Endothelial cell of umbilical vein (primary cell): Measurements from ENCODE around the gene CACNG5. TPM values are rescaled to one million over a fixed set of nuclear protein-coding genes. Genes with fewer than 3 reads are reported as not detected.

ENCODE experiments used
- BruUV-seq: library from RNA; stranded (reverse); fragments of 400-500 nt; replicated peaks from 2 replicates; lab custom pipeline; 2021; lab: Mats Ljungman, UMichigan
- CTCF ChIA-PET: fragments of 300-600, 350-600 bp; sonication (Branson Sonifier 250); formaldehyde crosslinking; loops from one replicate; lab custom pipeline; 2021; ENCODE audit warnings: antibody characterized with exemption, inconsistent platforms; lab: Charles Lee
- POLR2A ChIA-PET: fragments of 300-600, 350-600 bp; sonication (Branson Sonifier 250); formaldehyde crosslinking; loops from one replicate; lab custom pipeline; 2021; ENCODE audit warnings: antibody characterized with exemption, inconsistent platforms; lab: Charles Lee
- DNase-seq: peaks from one replicate; pipeline ENCODE4 v3.0.0-alpha.2; 2011; ENCODE audit warnings: low read depth, low spot score
- FAIRE-seq: peaks from 2 replicates; lab custom pipeline; 2011; peaks lifted over from hg19 to GRCh38; lab: Jason Lieb, UNC
- H2AFZ ChIP-seq: 2 replicates; pipeline ENCODE4 v1.6.0; 2012; ENCODE audit warnings: low read depth, low read length, control low read depth, inconsistent platforms
- H3K27ac ChIP-seq: 2 replicates; pipeline ENCODE4 v1.5.1; 2011; ENCODE audit warnings: low read depth, mild to moderate bottlenecking, control low read depth, low read length, moderate library complexity; ENCODE audit not compliant: insufficient read depth
- H3K27me3 ChIP-seq, 2 experiments: 2 replicates each; pipeline versions ENCODE4 v1.6.0 to v1.6.1; 2011; ENCODE audit warnings: low read length in 2 of 2, mixed read lengths in 1 of 2; ENCODE audit not compliant: control insufficient read depth in 2 of 2, insufficient read depth in 2 of 2
- H3K36me3 ChIP-seq, 2 experiments: 2 replicates in 1 of 2; 3 replicates in 1 of 2; pipeline ENCODE4 v1.5.1; 2011; ENCODE audit warnings: low read length in 2 of 2, mild to moderate bottlenecking in 1 of 2, moderate library complexity in 1 of 2; ENCODE audit not compliant: control insufficient read depth in 2 of 2, insufficient read depth in 2 of 2; ENCODE audit errors: extremely low read depth in 1 of 2
- H3K4me1 ChIP-seq: 3 replicates; pipeline ENCODE4 v1.5.1; 2011; ENCODE audit warnings: mild to moderate bottlenecking, low read length; ENCODE audit not compliant: control insufficient read depth, insufficient read depth; ENCODE audit errors: extremely low read depth
- H3K4me2 ChIP-seq: 2 replicates; pipeline ENCODE4 v1.6.1; 2011; ENCODE audit warnings: low read length, control low read depth, mixed read lengths; ENCODE audit not compliant: insufficient read depth
- H3K4me3 ChIP-seq, 3 experiments: fragments of 200-600 bp in 1 of 3; sonication (generic), shearing (Covaris generic) in 1 of 3; replicated peaks in 1 of 3; 2 replicates each; pipeline ENCODE4 v1.5.1; 2011 to 2016; ENCODE audit warnings: control low read depth in 3 of 3, low read length in 3 of 3, mild to moderate bottlenecking in 2 of 3, inconsistent platforms in 1 of 3, low read depth in 1 of 3, moderate library complexity in 1 of 3; ENCODE audit not compliant: insufficient read depth in 1 of 3
- H3K79me2 ChIP-seq: 2 replicates; pipeline ENCODE4 v1.6.0; 2012; ENCODE audit warnings: low read length, inconsistent platforms; ENCODE audit not compliant: control insufficient read depth, insufficient read depth
- H3K9ac ChIP-seq: replicated peaks from 2 replicates; pipeline ENCODE3; 2011; ENCODE audit warnings: low read length, control low read depth; ENCODE audit not compliant: insufficient read depth; ENCODE audit errors: extremely low read depth
- H3K9me1 ChIP-seq: replicated peaks from 3 replicates; pipeline ENCODE4 v1.6.0; 2011; ENCODE audit warnings: mild to moderate bottlenecking, low read length; ENCODE audit not compliant: control insufficient read depth, insufficient read depth; ENCODE audit errors: extremely low read depth
- H3K9me3 ChIP-seq: replicated peaks from 2 replicates; pipeline ENCODE4 v1.5.1; 2012; ENCODE audit warnings: low read length, inconsistent platforms; ENCODE audit not compliant: control insufficient read depth, insufficient read depth
- H4K20me1 ChIP-seq: replicated peaks from 2 replicates; pipeline ENCODE3; 2011; ENCODE audit warnings: mild to moderate bottlenecking, low read length; ENCODE audit not compliant: control insufficient read depth, insufficient read depth; ENCODE audit errors: extremely low read depth
- CTCF ChIP-seq, 2 donors: IDR thresholded peaks; 1 replicate in 1 of 2; 2 replicates in 1 of 2; pipeline ENCODE4 v1.5.1; 2011; ENCODE audit warnings: low read length in 2 of 2, mild to moderate bottlenecking in 2 of 2, moderate library complexity in 2 of 2, control low read depth in 1 of 2, inconsistent platforms in 1 of 2, low read depth in 1 of 2; ENCODE audit not compliant: insufficient read depth in 1 of 2; ENCODE audit errors: extremely low read depth in 1 of 2
- EZH2 ChIP-seq: IDR thresholded peaks from 2 replicates; pipeline ENCODE4 v1.6.1; 2012; ENCODE audit warnings: borderline replicate concordance, low read depth, mild to moderate bottlenecking, moderate library complexity, low read length, inconsistent platforms; ENCODE audit not compliant: severe bottlenecking
- FOS ChIP-seq: IDR thresholded peaks from 2 replicates; pipeline ENCODE4 v1.6.1; 2011; ENCODE audit warnings: mild to moderate bottlenecking, low read length, moderate library complexity, borderline replicate concordance; ENCODE audit not compliant: insufficient read depth
- GATA2 ChIP-seq: IDR thresholded peaks from 2 replicates; pipeline ENCODE4 v1.7.0; 2011; ENCODE audit warnings: low read depth, mild to moderate bottlenecking, moderate library complexity, mixed read lengths, low read length; ENCODE audit not compliant: insufficient read length, insufficient read depth
- JUN ChIP-seq: IDR thresholded peaks from 2 replicates; pipeline ENCODE4 v1.6.1; 2011; ENCODE audit warnings: borderline replicate concordance, low read depth; ENCODE audit not compliant: insufficient read length, insufficient read depth
- MAX ChIP-seq: IDR thresholded peaks from 2 replicates; pipeline ENCODE4 v1.6.1; 2011; ENCODE audit not compliant: insufficient read depth, insufficient read length
- MYC ChIP-seq: IDR thresholded peaks from one replicate; pipeline ENCODE4 v1.6.1; 2011; ENCODE audit warnings: mild to moderate bottlenecking, low read depth, low read length
- POLR2A ChIP-seq: IDR thresholded peaks from 2 replicates; pipeline ENCODE4 v1.6.1; 2012; ENCODE audit warnings: low read depth, mild to moderate bottlenecking, control low read depth, low read length
- POLR2AphosphoS5 ChIP-seq: IDR thresholded peaks from 2 replicates; pipeline ENCODE4 v1.6.1; 2012; ENCODE audit warnings: low read depth, mild to moderate bottlenecking, control low read depth, low read length, moderate library complexity; ENCODE audit not compliant: insufficient read depth
- dilution Hi-C: fragments of 300-500 bp; cut with MboI; formaldehyde crosslinking; loops from one replicate; pipeline ENCODE4 v1.15.0; 2019; ENCODE audit warnings: low sequenced_read_pairs; ENCODE audit not compliant: extremely low pct_ligation_motif_present
- intact Hi-C: fragments of 100-400 bp; cut with micrococcal nuclease; formaldehyde crosslinking; loops from one replicate; pipeline ENCODE4 v1.10.0; 2022
- polyA plus RNA-seq, 4 experiments: library from polyadenylated mRNA; depleted of rRNA in 3 of 4; stranded (reverse) in 3 of 4; unstranded in 1 of 4; fragments of >200 nt; gene quantifications; 2 replicates each; pipeline versions ENCODE4 v1.2.1 to v1.2.3, GENCODE V29; 2011 to 2012; ENCODE audit warnings: missing spikeins in 1 of 4
- total RNA-seq: library from RNA; stranded (reverse); gene quantifications from 2 replicates; pipeline ENCODE4 v1.2.3, GENCODE V29; 2021

The CACNG5 gene
- total and polyA plus RNA-seq, 2 donors (not counting 3 experiments of a cell fraction or from before 2014, with no cell fraction given), result not detected

GRCh38 chr17:66925811-66926500, 91.0 kb downstream of the CACNG5 start:
- Histone ChIP-seq H2AFZ (no peak overlapping the region), H3K27me3 (peaks cover 3 to 9% of the 10 kb centered on the region in 2 experiments), H4K20me1 (no peaks in the 10 kb centered on the region), H3K4me2 (no peak overlapping the region), H3K9me3 (no peaks in the 10 kb centered on the region), H3K4me1 (no peaks in the 10 kb centered on the region), H3K27ac (no peak overlapping the region), H3K79me2 (no peaks in the 10 kb centered on the region), H3K36me3 (no peaks in the 10 kb centered on the region), H3K4me3 (no peak overlapping the region), H3K9ac (no peak overlapping the region), H3K9me1 (no peaks in the 10 kb centered on the region)
- ChIA-PET CTCF (interaction anchor here (1.1 to 1.6 kb wide), 2 partner anchors 12 to 71 kb away, joined by 3 read pairs; no protein-coding TSS in a partner anchor), POLR2A (no interaction called here)
- TF ChIP-seq EZH2 (no peak), MYC (no peak), POLR2AphosphoS5 (no peak), JUN (no peak), GATA2 (no peak), FOS (no peak), POLR2A (no peak), MAX (no peak), CTCF (IDR thresholded peaks at IDR 0.05; ENCODE audit: extremely low read depth in 1 of 2, insufficient read depth in 1 of 2, low read depth in 1 of 2, low read length in 2 of 2) (no peak)
- DNase-seq (no peak), FAIRE-seq (no peak)
- dilution Hi-C loops, result no loop called here
- intact Hi-C loops, result no loop called here
- no TSS peak for BruUV-seq
